Gastroesophageal sphincter (tissue), 4 donors: ENCODE data around the gene CFAP53. TPM values are rescaled to one million over a fixed set of nuclear protein-coding genes. Genes with fewer than 3 reads are reported as not detected.
"Not testable (repeated sequence)": the region's sequence is repeated elsewhere in the genome, so short reads cannot be mapped to it uniquely, and the experiment has no call there.

Experiments
- ATAC-seq: fragments of 150-250 bp; one replicate; pipeline ENCODE4 v1.9.1; 2016; ENCODE audit warnings: mild to moderate bottlenecking, moderate library complexity
- H3K27ac ChIP-seq, 4 donors: fragments of 200-600 bp; sonication (generic) in 3 of 4; 1 replicate in 3 of 4; 2 replicates in 1 of 4; pipeline ENCODE4 v1.5.1; 2016 to 2019
- H3K27me3 ChIP-seq: fragments of 200-600 bp; sonication (generic); one replicate; pipeline ENCODE4 v1.5.1; 2019
- H3K36me3 ChIP-seq, 2 donors: fragments of 200-600 bp; sonication (generic); one replicate each; pipeline ENCODE4 v1.5.1; 2019; ENCODE audit warnings: control low read depth in 1 of 2
- H3K4me1 ChIP-seq, 3 donors: fragments of 200-600 bp; sonication (generic); 1 replicate in 2 of 3; 2 replicates in 1 of 3; pipeline ENCODE4 v1.5.1; 2016 to 2019; ENCODE audit warnings: control low read depth in 2 of 3
- H3K4me3 ChIP-seq, 2 donors: fragments of 200-600 bp; sonication (generic); one replicate each; pipeline ENCODE4 v1.5.1; 2019; ENCODE audit warnings: mild to moderate bottlenecking in 1 of 2, moderate library complexity in 1 of 2
- H3K9me3 ChIP-seq, 3 donors: fragments of 200-600 bp; sonication (generic); one replicate each; pipeline ENCODE4 v1.5.1; 2017 to 2019; ENCODE audit warnings: control low read depth in 2 of 3
- CTCF ChIP-seq, 4 experiments: fragments of 200-600 bp in 2 of 4; fragments of 450-650 bp in 2 of 4; sonication (generic) in 1 of 4; IDR thresholded peaks; one replicate each; pipeline ENCODE4 v1.5.1; 2017 to 2019; ENCODE audit warnings: antibody characterized with exemption in 4 of 4, mild to moderate bottlenecking in 2 of 4, moderate library complexity in 2 of 4
- EP300 ChIP-seq: sonication (generic); formaldehyde crosslinking; IDR thresholded peaks from one replicate; pipeline ENCODE4 v1.6.1; 2017; ENCODE audit warnings: antibody characterized with exemption, mild to moderate bottlenecking
- POLR2A ChIP-seq, 2 donors: fragments of 450-650 bp; IDR thresholded peaks; one replicate each; pipeline ENCODE4 v1.6.1; 2017; ENCODE audit warnings: antibody characterized with exemption in 2 of 2, mild to moderate bottlenecking in 2 of 2, moderate library complexity in 1 of 2
- POLR2AphosphoS5 ChIP-seq: sonication (generic); formaldehyde crosslinking; IDR thresholded peaks from one replicate; pipeline ENCODE4 v1.6.1; 2017; ENCODE audit warnings: antibody characterized with exemption
- WGBS, 2 donors: methylation state at CpG; one replicate each; pipeline ENCODE4 v1.1.5; 2018; ENCODE audit warnings: low coverage in 1 of 2; 5-methylcytosine and 5-hydroxymethylcytosine counted together
- total RNA-seq, 4 donors: library from RNA; depleted of rRNA; stranded (reverse); fragments of >200 nt; gene quantifications; one replicate each; pipeline ENCODE4 v1.1.0, GENCODE V29; 2016

The CFAP53 gene
- total RNA-seq, 4 donors from 2014 or later, result 0.45 TPM; not detected in 3

GRCh38 chr18:50231621-50232020 is 34.7 kb downstream of the CFAP53 start:
- H3K27me3 ChIP-seq, result no peaks in the 10 kb centered on the region
- H3K9me3 ChIP-seq, result no peaks in the 10 kb centered on the region
- no peak overlapping the region for H3K27ac ChIP-seq
- no peak overlapping the region for H3K4me3 ChIP-seq
- TF ChIP-seq POLR2A (IDR thresholded peaks at IDR 0.05) (no peak), EP300 (no peak), POLR2AphosphoS5 (no peak), CTCF (IDR thresholded peaks at IDR 0.05) (no peak)
- H3K36me3 ChIP-seq, result no peaks in the 10 kb centered on the region
- 77 to 83% methylated on average over 1 to 3 of the region's 4 CpGs for WGBS, 2 donors
- ATAC-seq, result no peak
- H3K4me1 ChIP-seq, result no peaks in the 10 kb centered on the region

GRCh38 chr18:50220249-50220648 is 46.0 kb downstream of the CFAP53 start:
- not testable (repeated sequence) for H3K27ac ChIP-seq, ATAC-seq, H3K4me3 ChIP-seq, H3K36me3 ChIP-seq, H3K27me3 ChIP-seq, H3K4me1 ChIP-seq
- H3K9me3 ChIP-seq, result peaks cover 0 to 13% (median 0%) of the 10 kb centered on the region in 3 donors
- 67 to 73% methylated on average over 4 of the region's 4 CpGs for WGBS, 2 donors

GRCh38 chr18:50218432-50219197 is 47.7 kb downstream of the CFAP53 start:
- Histone ChIP-seq H3K27me3 (peaks cover 2% of the 10 kb centered on the region), H3K36me3 (no peaks in the 10 kb centered on the region), H3K4me3 (no peak overlapping the region), H3K4me1 (no peaks in the 10 kb centered on the region), H3K27ac (no peak overlapping the region), H3K9me3 (peaks cover 0 to 13% (median 0%) of the 10 kb centered on the region in 3 donors)
- ATAC-seq, result no peak
- no peak for TF ChIP-seq EP300
- no peak for TF ChIP-seq POLR2A (IDR thresholded peaks at IDR 0.05)
- peak in 1 of 4 experiments; percentile 28 for TF ChIP-seq CTCF (IDR thresholded peaks at IDR 0.05)
- 66 to 71% methylated on average over 3 to 4 of the region's 7 CpGs for WGBS, 2 donors

GRCh38 chr18:50209311-50209710 is 57.0 kb downstream of the CFAP53 start:
- TF ChIP-seq POLR2AphosphoS5 (no peak), POLR2A (IDR thresholded peaks at IDR 0.05) (no peak), CTCF (IDR thresholded peaks at IDR 0.05) (no peak), EP300 (no peak)
- no peak for ATAC-seq
- Histone ChIP-seq H3K4me3 (no peak overlapping the region), H3K27ac (no peak overlapping the region), H3K4me1 (peaks cover 0 to under 1% (median 0%) of the 10 kb centered on the region in 3 donors), H3K27me3 (peaks cover 20% of the 10 kb centered on the region), H3K9me3 (no peaks in the 10 kb centered on the region), H3K36me3 (no peaks in the 10 kb centered on the region)
- WGBS, 2 donors, result 74 to 84% methylated on average over 2 to 4 of the region's 4 CpGs

- H3K36me3 ChIP-seq, result no peaks in the 10 kb centered on the region
- peaks cover 15% of the 10 kb centered on the region for H3K27me3 ChIP-seq
- no peaks in the 10 kb centered on the region for H3K9me3 ChIP-seq
- H3K27ac ChIP-seq, result no peak overlapping the region
- TF ChIP-seq EP300 (no peak), CTCF (IDR thresholded peaks at IDR 0.05) (no peak), POLR2A (IDR thresholded peaks at IDR 0.05) (no peak), POLR2AphosphoS5 (no peak)
- ATAC-seq, result no peak
- 60 to 63% methylated on average over 1 of the region's 1 CpG for WGBS, 2 donors
- peaks cover 0 to 8% (median 0%) of the 10 kb centered on the region in 3 donors for H3K4me1 ChIP-seq
- no peak overlapping the region for H3K4me3 ChIP-seq
Measured at GRCh38 chr18:50207722-50208121, 58.6 kb downstream of the CFAP53 start.
